Transverse colon (tissue), 4 donors: ENCODE results near the gene PLB1.

Experiments
- POLR2AphosphoS5 ChIP-seq, 3 donors: sonication (generic); formaldehyde crosslinking; IDR thresholded peaks; one replicate each; pipeline ENCODE4 v1.6.1; 2016; ENCODE audit warnings: antibody characterized with exemption in 3 of 3
- TF ChIP-seq, protein P1 (sequence below), 5 experiments: fragments of 200-600 bp in 3 of 5; fragments of 450-650 bp in 2 of 5; sonication (generic) in 3 of 5; IDR thresholded peaks; 1 replicate in 2 of 5; 2 replicates in 3 of 5; pipeline ENCODE4 v1.5.1; 2016 to 2017; ENCODE audit warnings: antibody characterized with exemption in 5 of 5, inconsistent platforms in 3 of 5, mild to moderate bottlenecking in 2 of 5, moderate library complexity in 1 of 5

- no peak for TF ChIP-seq POLR2AphosphoS5 (IDR thresholded peaks at IDR 0.05)
- TF ChIP-seq, protein P1, sequence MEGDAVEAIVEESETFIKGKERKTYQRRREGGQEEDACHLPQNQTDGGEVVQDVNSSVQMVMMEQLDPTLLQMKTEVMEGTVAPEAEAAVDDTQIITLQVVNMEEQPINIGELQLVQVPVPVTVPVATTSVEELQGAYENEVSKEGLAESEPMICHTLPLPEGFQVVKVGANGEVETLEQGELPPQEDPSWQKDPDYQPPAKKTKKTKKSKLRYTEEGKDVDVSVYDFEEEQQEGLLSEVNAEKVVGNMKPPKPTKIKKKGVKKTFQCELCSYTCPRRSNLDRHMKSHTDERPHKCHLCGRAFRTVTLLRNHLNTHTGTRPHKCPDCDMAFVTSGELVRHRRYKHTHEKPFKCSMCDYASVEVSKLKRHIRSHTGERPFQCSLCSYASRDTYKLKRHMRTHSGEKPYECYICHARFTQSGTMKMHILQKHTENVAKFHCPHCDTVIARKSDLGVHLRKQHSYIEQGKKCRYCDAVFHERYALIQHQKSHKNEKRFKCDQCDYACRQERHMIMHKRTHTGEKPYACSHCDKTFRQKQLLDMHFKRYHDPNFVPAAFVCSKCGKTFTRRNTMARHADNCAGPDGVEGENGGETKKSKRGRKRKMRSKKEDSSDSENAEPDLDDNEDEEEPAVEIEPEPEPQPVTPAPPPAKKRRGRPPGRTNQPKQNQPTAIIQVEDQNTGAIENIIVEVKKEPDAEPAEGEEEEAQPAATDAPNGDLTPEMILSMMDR (IDR thresholded peaks at IDR 0.05): no peak
These were observed 121.8 kb downstream of the PLB1 start for GRCh38 chr2:28617502-28618184.
